Measurements from ENCODE around the gene NTSR1.

NTSR1 gene

GRCh38 chr20:62728028-62728780, 19.6 kb downstream of the NTSR1 start:
- Mint-ChIP-seq H3K36me3 (ENCODE audit: insufficient read depth) (peaks cover 3% of the 10 kb centered on the region), H3K4me1 (peaks cover 6% of the 10 kb centered on the region), H3K4me3 (peak overlapping the region; percentile 16), H3K27ac (ENCODE audit: low read depth) (no peak overlapping the region), H3K27me3 (peaks cover 13% of the 10 kb centered on the region), H3K9me3 (no peaks in the 10 kb centered on the region)
- no peak for ATAC-seq (replicated peaks; ENCODE audit: extremely low read depth, poor library complexity, severe bottlenecking)
- DNase-seq (ENCODE audit: low spot score in 2 of 2): no peak

- H3K4me1 Mint-ChIP-seq: peaks cover 6% of the 10 kb centered on the region
- DNase-seq (ENCODE audit: low spot score in 2 of 2): no peak
- no peak for ATAC-seq (replicated peaks; ENCODE audit: extremely low read depth, poor library complexity, severe bottlenecking)
- H3K4me3 Mint-ChIP-seq: no peak overlapping the region
- peaks cover 13% of the 10 kb centered on the region for H3K27me3 Mint-ChIP-seq
- H3K27ac Mint-ChIP-seq (ENCODE audit: low read depth): no peak overlapping the region
- H3K9me3 Mint-ChIP-seq: no peaks in the 10 kb centered on the region
- peaks cover 3% of the 10 kb centered on the region for H3K36me3 Mint-ChIP-seq (ENCODE audit: insufficient read depth)
Observed at GRCh38 chr20:62728781-62729300, 20.2 kb downstream of the NTSR1 start.

DNA sequence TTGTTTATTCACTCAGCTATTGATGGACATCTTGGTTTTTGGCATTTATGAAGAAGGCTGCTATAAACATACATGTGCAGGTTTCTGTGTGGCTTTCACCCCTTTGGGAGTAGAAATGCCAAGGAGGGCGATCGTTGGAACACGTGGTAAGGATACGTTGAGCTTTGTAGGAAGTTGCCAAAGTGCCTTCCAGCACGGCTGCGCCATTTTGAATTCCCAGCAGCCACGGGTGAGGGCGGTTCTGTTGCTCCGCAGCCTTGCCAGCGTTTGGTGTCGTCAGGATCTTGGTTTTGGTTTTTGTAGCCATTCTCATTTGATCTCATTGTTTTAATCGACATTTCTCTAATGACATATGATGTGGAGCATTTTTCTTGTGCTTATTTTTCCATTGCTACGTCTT, 21.8 kb downstream of the NTSR1 start:
- ATAC-seq (replicated peaks; ENCODE audit: extremely low read depth, poor library complexity, severe bottlenecking) (no peak), DNase-seq (ENCODE audit: low spot score in 2 of 2) (no peak)
- Mint-ChIP-seq H3K27me3 (peaks cover 8% of the 10 kb centered on the region), H3K4me3 (no peak overlapping the region), H3K36me3 (ENCODE audit: insufficient read depth) (peaks cover 3% of the 10 kb centered on the region), H3K27ac (ENCODE audit: low read depth) (no peak overlapping the region), H3K9me3 (no peaks in the 10 kb centered on the region), H3K4me1 (peaks cover 6% of the 10 kb centered on the region)

DNA sequence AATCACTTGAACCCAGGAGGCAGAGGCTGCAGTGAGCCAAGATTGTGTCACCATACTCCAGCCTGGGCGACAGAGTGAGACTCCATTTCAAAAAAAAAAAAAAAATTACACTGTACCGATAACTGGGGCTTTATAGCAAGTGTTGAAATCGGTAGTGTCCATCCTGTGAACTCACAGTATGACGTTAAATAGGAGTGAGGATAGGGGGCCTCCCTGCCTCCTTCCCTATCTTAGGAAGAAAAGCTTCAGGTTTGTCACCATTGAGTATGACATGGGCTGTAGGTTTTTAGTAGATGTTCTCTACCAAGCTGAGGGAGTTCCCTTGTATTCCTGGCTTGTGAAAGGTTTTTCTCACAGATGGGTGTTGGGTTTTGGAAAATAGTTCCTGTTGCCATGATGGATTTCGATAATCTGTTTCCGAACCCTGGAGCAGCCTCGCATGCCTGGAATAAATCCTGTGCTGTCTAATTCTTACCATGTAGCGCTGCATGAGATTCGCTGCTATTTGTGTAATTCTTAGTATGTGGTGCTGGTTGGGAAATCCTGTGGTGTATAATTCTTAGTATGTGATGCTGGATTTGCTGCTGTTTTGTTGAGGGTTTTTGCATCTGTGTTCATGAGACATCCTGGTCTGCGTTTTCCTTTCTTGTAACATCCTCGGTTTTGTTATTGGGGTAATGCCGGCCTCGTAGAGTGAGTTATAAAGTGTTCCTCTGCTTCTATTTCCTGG, 23.6 kb downstream of the NTSR1 start:
- DNase-seq (ENCODE audit: low spot score in 2 of 2): no peak
- Mint-ChIP-seq H3K4me1 (peaks cover 6% of the 10 kb centered on the region), H3K36me3 (ENCODE audit: insufficient read depth) (peaks cover 3% of the 10 kb centered on the region), H3K9me3 (no peaks in the 10 kb centered on the region), H3K27ac (ENCODE audit: low read depth) (no peak overlapping the region), H3K4me3 (no peak overlapping the region), H3K27me3 (no peaks in the 10 kb centered on the region)
- ATAC-seq (replicated peaks; ENCODE audit: extremely low read depth, poor library complexity, severe bottlenecking): no peak

DNA sequence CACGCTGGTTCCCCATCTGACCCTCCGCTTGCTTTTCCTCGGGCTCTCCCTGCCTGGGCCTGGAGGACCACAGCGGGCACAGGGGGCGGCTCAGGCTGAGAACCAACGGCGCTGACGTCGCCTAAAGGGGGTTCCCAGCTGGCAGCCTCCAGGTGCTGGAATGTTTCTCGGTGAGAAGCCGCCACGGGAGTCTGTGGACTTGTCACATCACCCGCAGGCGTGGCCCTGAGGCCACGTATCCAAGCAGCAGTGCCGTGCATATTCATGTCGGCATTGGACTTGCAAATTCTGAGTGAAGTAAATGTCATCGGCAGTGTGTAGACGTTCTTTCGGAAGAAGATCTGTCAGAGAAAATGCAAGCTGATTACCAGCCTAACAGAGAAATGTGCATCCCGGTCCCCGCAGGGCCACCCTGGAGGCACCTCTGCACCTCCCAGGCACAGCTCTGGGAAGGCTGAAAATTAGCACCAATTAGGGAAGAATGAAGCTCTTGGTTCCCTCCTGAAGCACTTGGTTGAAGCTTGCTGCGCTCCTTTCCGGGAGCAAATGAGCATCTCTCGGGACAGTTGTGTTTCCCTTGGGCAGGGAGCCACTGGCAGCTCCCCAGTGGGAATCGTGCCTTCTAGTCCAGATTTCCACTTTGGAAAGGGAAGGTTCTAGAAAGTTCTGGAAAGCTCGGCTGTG, 24.3 kb downstream of the NTSR1 start:
- ATAC-seq (replicated peaks; ENCODE audit: extremely low read depth, poor library complexity, severe bottlenecking) (no peak), DNase-seq (ENCODE audit: low spot score in 2 of 2) (no peak)
- H3K4me1 Mint-ChIP-seq: peaks cover 6% of the 10 kb centered on the region
- H3K27me3 Mint-ChIP-seq: no peaks in the 10 kb centered on the region
- H3K27ac Mint-ChIP-seq (ENCODE audit: low read depth): peak overlapping the region; percentile 60
- no peaks in the 10 kb centered on the region for H3K9me3 Mint-ChIP-seq
- peaks cover 3% of the 10 kb centered on the region for H3K36me3 Mint-ChIP-seq (ENCODE audit: insufficient read depth)
- H3K4me3 Mint-ChIP-seq: no peak overlapping the region

DNA sequence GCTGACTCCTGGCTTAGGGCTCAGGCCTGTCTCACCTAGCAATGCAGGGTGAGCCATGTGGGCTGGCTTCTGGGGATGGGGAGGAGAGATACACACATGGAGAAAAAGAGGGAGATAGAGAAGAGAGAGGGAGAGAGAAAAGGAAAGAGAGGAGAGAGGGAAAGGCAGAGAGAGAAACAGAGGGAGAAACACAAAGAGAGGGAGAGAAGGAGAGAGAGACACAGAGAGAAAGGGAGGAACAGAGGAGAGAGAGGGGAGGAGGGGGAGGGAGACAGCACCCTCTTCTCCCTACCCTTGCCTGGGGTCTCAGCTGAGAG, 24.8 kb downstream of the NTSR1 start:
- H3K27ac Mint-ChIP-seq (ENCODE audit: low read depth): peak overlapping the region; percentile 60
- peaks cover 3% of the 10 kb centered on the region for H3K36me3 Mint-ChIP-seq (ENCODE audit: insufficient read depth)
- no peaks in the 10 kb centered on the region for H3K9me3 Mint-ChIP-seq
- H3K4me1 Mint-ChIP-seq: peaks cover 2% of the 10 kb centered on the region
- no peaks in the 10 kb centered on the region for H3K27me3 Mint-ChIP-seq
- ATAC-seq (replicated peaks; ENCODE audit: extremely low read depth, poor library complexity, severe bottlenecking) (no peak), DNase-seq (ENCODE audit: low spot score in 2 of 2) (no peak)
- no peak overlapping the region for H3K4me3 Mint-ChIP-seq

- no peak for ATAC-seq (replicated peaks; ENCODE audit: extremely low read depth, poor library complexity, severe bottlenecking)
Observed at GRCh38 chr20:62733891-62734290, 25.3 kb downstream of the NTSR1 start.

DNA sequence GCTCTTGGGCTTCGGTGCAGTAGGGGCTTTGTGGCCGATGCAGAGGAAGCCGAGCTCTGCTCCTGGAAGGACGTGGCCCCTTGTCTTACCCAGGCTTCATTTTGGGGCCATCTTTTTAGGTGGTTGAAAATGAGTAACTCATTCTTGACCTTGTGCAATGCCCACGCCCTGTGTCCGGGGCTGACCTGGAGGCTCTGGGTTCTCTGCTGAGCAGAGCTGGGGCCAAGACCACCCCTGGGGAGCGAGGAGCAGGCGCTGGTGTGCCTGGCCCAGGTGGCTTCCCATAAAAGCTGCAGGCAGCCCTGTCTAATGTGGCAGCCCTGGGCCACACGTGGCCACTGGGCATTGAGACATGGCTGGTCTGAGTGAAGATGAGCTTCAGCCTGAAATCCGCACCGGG, 25.7 kb downstream of the NTSR1 start:
- no peak overlapping the region for H3K4me3 Mint-ChIP-seq
- DNase-seq (ENCODE audit: low spot score in 2 of 2) (no peak), ATAC-seq (replicated peaks; ENCODE audit: extremely low read depth, poor library complexity, severe bottlenecking) (no peak)
- no peak overlapping the region for H3K27ac Mint-ChIP-seq (ENCODE audit: low read depth)
- H3K27me3 Mint-ChIP-seq: no peaks in the 10 kb centered on the region
- no peaks in the 10 kb centered on the region for H3K9me3 Mint-ChIP-seq
- H3K36me3 Mint-ChIP-seq (ENCODE audit: insufficient read depth): peaks cover 3% of the 10 kb centered on the region
- H3K4me1 Mint-ChIP-seq: peaks cover under 1% of the 10 kb centered on the region

More at GRCh38 chr20:62733891-62734290, 25.3 kb downstream of the NTSR1 start:
- no peaks in the 10 kb centered on the region for H3K4me1 Mint-ChIP-seq
- peaks cover 3% of the 10 kb centered on the region for H3K36me3 Mint-ChIP-seq (ENCODE audit: insufficient read depth)
- no peaks in the 10 kb centered on the region for H3K9me3 Mint-ChIP-seq
- H3K27me3 Mint-ChIP-seq: no peaks in the 10 kb centered on the region
- H3K27ac Mint-ChIP-seq (ENCODE audit: low read depth): peak overlapping the region; percentile 60
- no peak overlapping the region for H3K4me3 Mint-ChIP-seq
- DNase-seq (ENCODE audit: low spot score in 2 of 2): no peak

- DNase-seq (ENCODE audit: low spot score in 2 of 2) (no peak), ATAC-seq (replicated peaks; ENCODE audit: extremely low read depth, poor library complexity, severe bottlenecking) (no peak)
- H3K9me3 Mint-ChIP-seq: no peaks in the 10 kb centered on the region
- no peak overlapping the region for H3K4me3 Mint-ChIP-seq
- peaks cover 6% of the 10 kb centered on the region for H3K4me1 Mint-ChIP-seq
- peaks cover 3% of the 10 kb centered on the region for H3K36me3 Mint-ChIP-seq (ENCODE audit: insufficient read depth)
- H3K27me3 Mint-ChIP-seq: no peaks in the 10 kb centered on the region
- H3K27ac Mint-ChIP-seq (ENCODE audit: low read depth): no peak overlapping the region
Observed at GRCh38 chr20:62734881-62735280, 26.2 kb downstream of the NTSR1 start.

- Mint-ChIP-seq H3K27ac (ENCODE audit: low read depth) (no peak overlapping the region), H3K27me3 (no peaks in the 10 kb centered on the region), H3K4me1 (peaks cover 11% of the 10 kb centered on the region), H3K9me3 (no peaks in the 10 kb centered on the region), H3K4me3 (no peak overlapping the region), H3K36me3 (ENCODE audit: insufficient read depth) (peaks cover 3% of the 10 kb centered on the region)
- DNase-seq (ENCODE audit: low spot score in 2 of 2) (no peak), ATAC-seq (replicated peaks; ENCODE audit: extremely low read depth, poor library complexity, severe bottlenecking) (no peak)
Observed at GRCh38 chr20:62735331-62735821, 26.7 kb downstream of the NTSR1 start.

GRCh38 chr20:62736026-62736406, 27.4 kb downstream of the NTSR1 start:
- no peak overlapping the region for H3K4me3 Mint-ChIP-seq
- peaks cover 14% of the 10 kb centered on the region for H3K4me1 Mint-ChIP-seq
- no peaks in the 10 kb centered on the region for H3K36me3 Mint-ChIP-seq (ENCODE audit: insufficient read depth)
- H3K27ac Mint-ChIP-seq (ENCODE audit: low read depth): no peak overlapping the region
- no peaks in the 10 kb centered on the region for H3K27me3 Mint-ChIP-seq
- DNase-seq (ENCODE audit: low spot score in 2 of 2) (no peak), ATAC-seq (replicated peaks; ENCODE audit: extremely low read depth, poor library complexity, severe bottlenecking) (no peak)
- H3K9me3 Mint-ChIP-seq: no peaks in the 10 kb centered on the region

- Mint-ChIP-seq H3K9me3 (no peaks in the 10 kb centered on the region), H3K4me1 (peaks cover 18% of the 10 kb centered on the region), H3K27ac (ENCODE audit: low read depth) (peak overlapping the region; percentile 35), H3K4me3 (no peak overlapping the region), H3K27me3 (no peaks in the 10 kb centered on the region), H3K36me3 (ENCODE audit: insufficient read depth) (no peaks in the 10 kb centered on the region)
- DNase-seq (ENCODE audit: low spot score in 2 of 2): no peak
- no peak for ATAC-seq (replicated peaks; ENCODE audit: extremely low read depth, poor library complexity, severe bottlenecking)
Observed at GRCh38 chr20:62736407-62737071, 27.9 kb downstream of the NTSR1 start.

All from central memory CD8-positive, alpha-beta T cell (primary cell).